GM18517 (cell line): ENCODE data around the gene NSFL1C.

Experiments used
- ATAC-seq: cut with Tn5 transposase; IDR thresholded peaks from one replicate; pipeline ENCODE4 v1.9.1; 2021; ENCODE audit warnings: mild to moderate bottlenecking, moderate library complexity; ENCODE audit not compliant: unreplicated experiment

The NSFL1C gene

GRCh38 chr20:1486566-1486965, 19.9 kb upstream of the NSFL1C start:
- no peak for ATAC-seq

GRCh38 chr20:1484438-1485116, 17.9 kb upstream of the NSFL1C start:
- ATAC-seq, result no peak

GRCh38 chr20:1479831-1480595, 13.4 kb upstream of the NSFL1C start:
- no peak for ATAC-seq

- ATAC-seq, result no peak
Observed at GRCh38 chr20:1478566-1478965, 11.9 kb upstream of the NSFL1C start.

- ATAC-seq, result no peak
Observed at GRCh38 chr20:1477896-1478490, 11.3 kb upstream of the NSFL1C start.

GRCh38 chr20:1474817-1475603, 8.4 kb upstream of the NSFL1C start:
- no peak for ATAC-seq

- no peak for ATAC-seq
Observed at GRCh38 chr20:1474325-1474724, 7.7 kb upstream of the NSFL1C start.

- no peak for ATAC-seq
Observed at GRCh38 chr20:1473246-1474220, 6.9 kb upstream of the NSFL1C start.

GRCh38 chr20:1472556-1473245, 6.1 kb upstream of the NSFL1C start:
- ATAC-seq, result no peak

GRCh38 chr20:1471242-1471641, 4.6 kb upstream of the NSFL1C start:
- ATAC-seq, result no peak

- no peak for ATAC-seq
Observed at GRCh38 chr20:1469925-1470571, 3.4 kb upstream of the NSFL1C start.

GRCh38 chr20:1469306-1469905, 2.8 kb upstream of the NSFL1C start:
- ATAC-seq, result no peak

GRCh38 chr20:1468117-1468624, 1.5 kb upstream of the NSFL1C start:
- no peak for ATAC-seq

GRCh38 chr20:1467355-1468116, 887 bp upstream of the NSFL1C start:
- ATAC-seq, result no peak

GRCh38 chr20:1467082-1467354, 369 bp upstream of the NSFL1C start:
- ATAC-seq, result no peak

- no peak for ATAC-seq
Observed at GRCh38 chr20:1465470-1466210, 1.0 kb downstream of the NSFL1C start.

GRCh38 chr20:1463971-1464570, 2.6 kb downstream of the NSFL1C start:
- no peak for ATAC-seq
